ENCODE measurements around the gene ERG. TPM values are rescaled to one million over a fixed set of nuclear protein-coding genes. Genes with fewer than 3 reads are reported as not detected.

ERG gene
- total RNA-seq, 3 donors from 2014 or later = 12.2 to 21.0 (median 14.0) TPM

- Histone ChIP-seq H3K27me3 (no peaks in the 10 kb centered on the region), H3K4me3 (no peak overlapping the region), H3K9me3 (no peaks in the 10 kb centered on the region), H3K36me3 (no peaks in the 10 kb centered on the region), H3K27ac (no peak overlapping the region), H3K4me1 (peaks cover 0 to 9% of the 10 kb centered on the region in 2 donors)
- TF ChIP-seq POLR2A (IDR thresholded peaks at IDR 0.05) (no peak), CTCF (IDR thresholded peaks at IDR 0.05) (no peak), POLR2AphosphoS5 (IDR thresholded peaks at IDR 0.05) (no peak)
- no peak for DNase-seq (ENCODE audit: low spot score in 2 of 2)
- intact Hi-C loops (cut with DNase I; ENCODE audit: low total_unique reads) = no loop called here
These were observed 146.9 kb downstream of the ERG start for GRCh38 chr21:38351176-38351959.

GRCh38 chr21:38350684-38351083 lies 147.6 kb downstream of the ERG start:
- intact Hi-C loops (cut with DNase I; ENCODE audit: low total_unique reads) = no loop called here
- Histone ChIP-seq H3K36me3 (no peaks in the 10 kb centered on the region), H3K27ac (no peak overlapping the region), H3K27me3 (no peaks in the 10 kb centered on the region), H3K9me3 (no peaks in the 10 kb centered on the region), H3K4me1 (peaks cover 0 to 9% of the 10 kb centered on the region in 2 donors), H3K4me3 (no peak overlapping the region)
- DNase-seq (ENCODE audit: low spot score in 2 of 2) = no peak
- TF ChIP-seq POLR2A (IDR thresholded peaks at IDR 0.05) = no peak
- TF ChIP-seq CTCF (IDR thresholded peaks at IDR 0.05) = no peak
- no peak for TF ChIP-seq POLR2AphosphoS5 (IDR thresholded peaks at IDR 0.05)

DNA sequence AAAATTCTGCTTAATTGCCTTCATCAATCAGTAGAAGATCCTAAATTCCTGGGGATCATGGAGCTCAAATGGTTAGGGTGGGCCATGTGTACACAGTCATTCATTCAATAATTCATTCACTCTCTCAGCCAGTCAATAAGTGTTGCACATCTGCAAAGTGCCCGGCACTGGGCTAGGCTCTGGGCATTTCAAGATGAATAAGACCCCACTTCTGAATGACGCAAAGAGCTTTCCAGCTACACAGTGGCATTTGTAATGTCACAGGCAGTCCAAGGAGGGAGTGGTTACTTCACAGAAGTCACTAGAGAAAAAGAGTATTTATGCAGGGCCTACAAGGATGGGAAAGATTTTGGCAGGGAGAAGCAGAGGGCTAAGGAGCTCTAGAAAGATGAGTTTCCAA lies 148.3 kb downstream of the ERG start:
- peaks cover 0 to 9% of the 10 kb centered on the region in 2 donors for H3K4me1 ChIP-seq
- TF ChIP-seq POLR2AphosphoS5 (IDR thresholded peaks at IDR 0.05) (no peak), POLR2A (IDR thresholded peaks at IDR 0.05) (no peak), CTCF (IDR thresholded peaks at IDR 0.05) (no peak)

GRCh38 chr21:38349111-38349746 lies 149.0 kb downstream of the ERG start:
- Histone ChIP-seq H3K27ac (no peak overlapping the region), H3K4me1 (peaks cover 0 to 9% of the 10 kb centered on the region in 2 donors), H3K9me3 (no peaks in the 10 kb centered on the region), H3K4me3 (no peak overlapping the region), H3K27me3 (no peaks in the 10 kb centered on the region), H3K36me3 (no peaks in the 10 kb centered on the region)
- no peak for TF ChIP-seq CTCF (IDR thresholded peaks at IDR 0.05)
- no peak for TF ChIP-seq POLR2A (IDR thresholded peaks at IDR 0.05)
- no peak for TF ChIP-seq POLR2AphosphoS5 (IDR thresholded peaks at IDR 0.05)
- intact Hi-C loops (cut with DNase I; ENCODE audit: low total_unique reads) = loop anchor here (10.0 kb wide), 1 partner anchor 124 kb away; no protein-coding TSS in a partner anchor
- no peak for DNase-seq (ENCODE audit: low spot score in 2 of 2)

More for the DNA sequence above, 148.3 kb downstream of the ERG start:
- Histone ChIP-seq H3K9me3 (no peaks in the 10 kb centered on the region), H3K27ac (no peak overlapping the region), H3K36me3 (no peaks in the 10 kb centered on the region), H3K4me3 (no peak overlapping the region), H3K27me3 (no peaks in the 10 kb centered on the region)
- intact Hi-C loops (cut with DNase I; ENCODE audit: low total_unique reads) = loop anchor here (10.0 kb wide), 1 partner anchor 125 kb away; no protein-coding TSS in a partner anchor
- DNase-seq (ENCODE audit: low spot score in 2 of 2) = no peak

- H3K9me3 ChIP-seq = no peaks in the 10 kb centered on the region
- no peaks in the 10 kb centered on the region for H3K4me1 ChIP-seq
- H3K4me3 ChIP-seq = no peak overlapping the region
- DNase-seq (ENCODE audit: low spot score in 2 of 2) = no peak
- no peaks in the 10 kb centered on the region for H3K36me3 ChIP-seq
- TF ChIP-seq POLR2AphosphoS5 (IDR thresholded peaks at IDR 0.05) (no peak), CTCF (IDR thresholded peaks at IDR 0.05) (no peak), POLR2A (IDR thresholded peaks at IDR 0.05) (no peak)
- H3K27me3 ChIP-seq = no peaks in the 10 kb centered on the region
- no peak overlapping the region for H3K27ac ChIP-seq
- intact Hi-C loops (cut with DNase I; ENCODE audit: low total_unique reads) = loop anchor here (10.0 kb wide), 1 partner anchor 121 kb away; no protein-coding TSS in a partner anchor
These were observed 152.0 kb downstream of the ERG start for GRCh38 chr21:38346286-38346685.
